Adrenal gland (tissue), 12 donors: ENCODE results near the gene HNRNPDL. TPM values are rescaled to one million over a fixed set of nuclear protein-coding genes. Genes with fewer than 3 reads are reported as not detected.
"Not testable (repeated sequence)": the region's sequence is repeated elsewhere in the genome, so short reads cannot be mapped to it uniquely, and the experiment has no call there.

ENCODE experiments used
- DNase-seq, 7 donors: peaks; one replicate each; pipeline ENCODE4 v3.0.0-alpha.2; 2019 to 2020
- H3K27ac ChIP-seq, 5 donors: fragments of 200-600 bp; sonication (generic) in 4 of 5; 1 replicate in 3 of 5; 2 replicates in 2 of 5; pipeline versions ENCODE4 v1.5.1 to v1.8.0; 2016 to 2020; ENCODE audit warnings: mild to moderate bottlenecking in 1 of 5
- H3K27me3 ChIP-seq: fragments of 200-600 bp; 2 replicates; pipeline ENCODE4 v1.8.0; 2021
- H3K36me3 ChIP-seq, 2 donors: fragments of 200-600 bp; replicated peaks in 1 of 2; 1 replicate in 1 of 2; 2 replicates in 1 of 2; pipeline versions ENCODE4 v1.5.1 to v1.8.0; 2018 to 2022
- H3K4me1 ChIP-seq, 2 donors: fragments of 200-600 bp; replicated peaks in 1 of 2; 1 replicate in 1 of 2; 2 replicates in 1 of 2; pipeline versions ENCODE4 v1.5.1 to v1.8.0; 2018 to 2021
- H3K4me3 ChIP-seq, 4 donors: fragments of 200-600 bp; sonication (generic) in 3 of 4; one replicate each; pipeline ENCODE4 v1.5.1; 2016 to 2018
- H3K9me3 ChIP-seq, 3 donors: fragments of 200-600 bp; sonication (generic) in 1 of 3; replicated peaks in 1 of 3; 1 replicate in 2 of 3; 2 replicates in 1 of 3; pipeline versions ENCODE4 v1.5.1 to v1.8.0; 2016 to 2021
- CTCF ChIP-seq, 6 experiments: fragments of 450-650 bp in 4 of 6; fragments of 200-600 bp in 2 of 6; sonication (generic) in 1 of 6; IDR thresholded peaks; 1 replicate in 5 of 6; 2 replicates in 1 of 6; pipeline versions ENCODE4 v1.5.1 to v1.8.0; 2016 to 2021; ENCODE audit warnings: antibody characterized with exemption in 6 of 6, mild to moderate bottlenecking in 2 of 6, moderate library complexity in 1 of 6
- POLR2A ChIP-seq, 2 donors: fragments of 450-650 bp; IDR thresholded peaks; one replicate each; pipeline ENCODE4 v1.6.1; 2017; ENCODE audit warnings: antibody characterized with exemption in 2 of 2, mild to moderate bottlenecking in 2 of 2, moderate library complexity in 1 of 2
- WGBS, 4 donors: extraction: QIAGEN DNeasy Blood & Tissue Kit in 2 of 4; methylation state at CpG; one replicate each; pipeline versions ENCODE4 v1.1.5 to v1.1.7; 2013 to 2017; 5-methylcytosine and 5-hydroxymethylcytosine counted together
- intact Hi-C, 2 donors: fragments of 100-400 bp; cut with DNase I; formaldehyde crosslinking; loops; one replicate each; pipeline versions ENCODE4 v1.14.1 to v1.15.0; 2022 to 2023
- polyA plus RNA-seq, 3 donors: library from polyadenylated mRNA; stranded (reverse); fragments of 200-250 nt in 2 of 3; fragments of 350-450 nt in 1 of 3; fragmentation: Illumina TruSeq in 1 of 3; extraction: RNeasy Lipid Tissue Mini Kit (QIAGEN cat#74804) in 1 of 3; gene quantifications; one replicate each; pipeline ENCODE4 v1.2.3, GENCODE V29; 2013 to 2014
- total RNA-seq, 9 donors: library from RNA; depleted of rRNA in 4 of 9; stranded (reverse); fragments of >200 nt in 4 of 9; fragments of 120-200 nt in 1 of 9; fragmentation: NEBNext Ultra II Directional in 1 of 9; extraction: Animal tissue kit (Norgen Biotek cat#: 25700) in 1 of 9; gene quantifications; one replicate each; pipeline versions ENCODE4 v1.1.0 to v1.2.4, GENCODE V29; 2013 to 2023
- donor health status: healthy with polysubstance abuse.
- donor health status: Bipolar disorder and iron deficiency.
- donor health status: DM: yes; HTN: yes; CAD: no.
- donor health status: DM: no; HTN: no; CAD: no.
- donor health status: DM: no; HTN: no; CAD: no.
- donor health status: DM: yes; HTN: yes; CAD: no.

HNRNPDL gene
- total and polyA plus RNA-seq, 12 donors = 76.2 to 285 (median 176) TPM

- intact Hi-C loops = no loop called here
- no peaks in the 10 kb centered on the region for H3K27me3 ChIP-seq
- H3K4me3 ChIP-seq = no peak overlapping the region
- no peaks in the 10 kb centered on the region for H3K36me3 ChIP-seq
- 85 to 91% (median 88%) methylated on average over 3 of the region's 3 CpGs for WGBS, 4 donors
- H3K27ac ChIP-seq = no peak overlapping the region
- TF ChIP-seq CTCF (IDR thresholded peaks at IDR 0.05) = no peak
- no peak for TF ChIP-seq POLR2A (IDR thresholded peaks at IDR 0.05)
- DNase-seq = no peak
- H3K9me3 ChIP-seq = no peaks in the 10 kb centered on the region
- no peaks in the 10 kb centered on the region for H3K4me1 ChIP-seq
These were observed 35.4 kb downstream of the HNRNPDL start for GRCh38 chr4:82394896-82395295.

- intact Hi-C loops, H3K4me3 ChIP-seq, H3K9me3 ChIP-seq, H3K4me1 ChIP-seq, H3K27ac ChIP-seq, H3K27me3 ChIP-seq, DNase-seq, H3K36me3 ChIP-seq: not testable (repeated sequence)
- WGBS, 4 donors = 81 to 95% (median 92%) methylated on average over 9 of the region's 9 CpGs
These were observed 40.2 kb downstream of the HNRNPDL start for GRCh38 chr4:82390061-82390460.

- Histone ChIP-seq H3K9me3 (no peaks in the 10 kb centered on the region), H3K36me3 (no peaks in the 10 kb centered on the region), H3K4me3 (no peak overlapping the region), H3K4me1 (no peaks in the 10 kb centered on the region), H3K27me3 (no peaks in the 10 kb centered on the region), H3K27ac (no peak overlapping the region)
- TF ChIP-seq CTCF (IDR thresholded peaks at IDR 0.05) (peak in 1 of 6 experiments; percentile 18), POLR2A (IDR thresholded peaks at IDR 0.05) (no peak)
- no peak for DNase-seq
- 56 to 81% (median 67%) methylated on average over 1 of the region's 1 CpG for WGBS, 4 donors
- intact Hi-C loops = no loop called here
These were observed 41.9 kb downstream of the HNRNPDL start for GRCh38 chr4:82388405-82388804.

- intact Hi-C loops, H3K4me1 ChIP-seq, H3K27me3 ChIP-seq, H3K36me3 ChIP-seq, H3K9me3 ChIP-seq, H3K27ac ChIP-seq, H3K4me3 ChIP-seq, DNase-seq: not testable (repeated sequence)
- WGBS, 4 donors = 90 to 97% (median 96%) methylated on average over 8 of the region's 8 CpGs
These were observed 44.0 kb downstream of the HNRNPDL start for GRCh38 chr4:82386312-82386711.

GRCh38 chr4:82382751-82383150 lies 47.5 kb downstream of the HNRNPDL start:
- no peak for DNase-seq
- Histone ChIP-seq H3K27me3 (no peaks in the 10 kb centered on the region), H3K27ac (no peak overlapping the region), H3K36me3 (no peaks in the 10 kb centered on the region), H3K4me1 (no peaks in the 10 kb centered on the region), H3K4me3 (no peak overlapping the region), H3K9me3 (no peaks in the 10 kb centered on the region)
- TF ChIP-seq CTCF (IDR thresholded peaks at IDR 0.05) (no peak), POLR2A (IDR thresholded peaks at IDR 0.05) (no peak)
- intact Hi-C loops = no loop called here
- WGBS, 4 donors = 28 to 51% (median 35%) methylated on average over 2 of the region's 2 CpGs
